ENCODE measurements around the gene OTOA. TPM values are rescaled to one million over a fixed set of nuclear protein-coding genes. Genes with fewer than 3 reads are reported as not detected.
"Not testable (repeated sequence)": the region's sequence is repeated elsewhere in the genome, so short reads cannot be mapped to it uniquely, and the experiment has no call there.

The OTOA gene
- total and polyA plus RNA-seq, 12 donors = 0.16 to 15.7 (median 0.90) TPM; not detected in 2

DNA sequence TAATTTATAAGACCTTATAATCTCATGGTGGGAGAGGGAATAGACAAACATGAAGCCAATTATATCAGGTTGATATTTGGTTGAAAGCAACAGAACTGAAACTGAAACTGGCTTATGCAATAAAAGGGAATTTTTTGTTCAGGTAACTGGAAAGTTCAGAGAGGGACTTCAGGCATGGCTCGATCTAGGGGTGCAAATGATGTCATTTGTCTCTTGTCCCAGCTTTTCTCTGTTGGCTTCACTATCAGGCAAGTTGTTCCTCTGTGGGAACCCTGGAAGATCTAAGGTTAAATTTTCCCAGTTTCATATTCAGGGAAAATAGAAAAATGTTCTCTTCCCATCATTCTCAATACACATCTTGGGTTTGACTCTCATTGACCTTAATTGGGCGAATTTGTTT lies 59.8 kb downstream of the OTOA start:
- H3K9me3 ChIP-seq (replicated peaks in 1 of 3) = no peaks in the 10 kb centered on the region
- TF ChIP-seq, protein P1, sequence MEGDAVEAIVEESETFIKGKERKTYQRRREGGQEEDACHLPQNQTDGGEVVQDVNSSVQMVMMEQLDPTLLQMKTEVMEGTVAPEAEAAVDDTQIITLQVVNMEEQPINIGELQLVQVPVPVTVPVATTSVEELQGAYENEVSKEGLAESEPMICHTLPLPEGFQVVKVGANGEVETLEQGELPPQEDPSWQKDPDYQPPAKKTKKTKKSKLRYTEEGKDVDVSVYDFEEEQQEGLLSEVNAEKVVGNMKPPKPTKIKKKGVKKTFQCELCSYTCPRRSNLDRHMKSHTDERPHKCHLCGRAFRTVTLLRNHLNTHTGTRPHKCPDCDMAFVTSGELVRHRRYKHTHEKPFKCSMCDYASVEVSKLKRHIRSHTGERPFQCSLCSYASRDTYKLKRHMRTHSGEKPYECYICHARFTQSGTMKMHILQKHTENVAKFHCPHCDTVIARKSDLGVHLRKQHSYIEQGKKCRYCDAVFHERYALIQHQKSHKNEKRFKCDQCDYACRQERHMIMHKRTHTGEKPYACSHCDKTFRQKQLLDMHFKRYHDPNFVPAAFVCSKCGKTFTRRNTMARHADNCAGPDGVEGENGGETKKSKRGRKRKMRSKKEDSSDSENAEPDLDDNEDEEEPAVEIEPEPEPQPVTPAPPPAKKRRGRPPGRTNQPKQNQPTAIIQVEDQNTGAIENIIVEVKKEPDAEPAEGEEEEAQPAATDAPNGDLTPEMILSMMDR (IDR thresholded peaks at IDR 0.05) = no peak
- TF ChIP-seq POLR2A (IDR thresholded peaks at IDR 0.05) = no peak
- H3K27ac ChIP-seq = no peak overlapping the region
- no peaks in the 10 kb centered on the region for H3K27me3 ChIP-seq
- intact Hi-C loops (cut with DNase I) = no loop called here
- H3K36me3 ChIP-seq (replicated peaks in 1 of 2) = no peaks in the 10 kb centered on the region
- H3K4me1 ChIP-seq (replicated peaks in 1 of 2) = no peaks in the 10 kb centered on the region
- 85 to 89% (median 87%) methylated on average over 2 of the region's 2 CpGs for WGBS, 4 donors
- no peak overlapping the region for H3K4me3 ChIP-seq
- no peak for DNase-seq

GRCh38 chr16:21727344-21727743 lies 63.6 kb downstream of the OTOA start:
- intact Hi-C loops (cut with DNase I) = no loop called here
- 79 to 91% (median 90%) methylated on average over 3 of the region's 3 CpGs for WGBS, 4 donors

GRCh38 chr16:21731233-21731632 lies 67.5 kb downstream of the OTOA start:
- H3K4me1 ChIP-seq (replicated peaks in 1 of 2); DNase-seq; H3K27ac ChIP-seq; H3K36me3 ChIP-seq (replicated peaks in 1 of 2); H3K27me3 ChIP-seq; H3K4me3 ChIP-seq; H3K9me3 ChIP-seq (replicated peaks in 1 of 3); intact Hi-C loops (cut with DNase I): not testable (repeated sequence)
- 78 to 91% (median 82%) methylated on average over 4 of the region's 4 CpGs for WGBS, 4 donors

More at GRCh38 chr16:21727344-21727743, 63.6 kb downstream of the OTOA start:
- Histone ChIP-seq H3K9me3 (replicated peaks in 1 of 3) (no peaks in the 10 kb centered on the region), H3K27ac (no peak overlapping the region), H3K36me3 (replicated peaks in 1 of 2) (no peaks in the 10 kb centered on the region), H3K4me1 (replicated peaks in 1 of 2) (no peaks in the 10 kb centered on the region), H3K4me3 (no peak overlapping the region), H3K27me3 (no peaks in the 10 kb centered on the region)
- TF ChIP-seq POLR2A (IDR thresholded peaks at IDR 0.05) = no peak
- TF ChIP-seq, protein P1 (IDR thresholded peaks at IDR 0.05) = no peak
- no peak for DNase-seq

- H3K9me3 ChIP-seq (replicated peaks in 1 of 3); H3K4me1 ChIP-seq (replicated peaks in 1 of 2); H3K27ac ChIP-seq; H3K4me3 ChIP-seq; DNase-seq; H3K36me3 ChIP-seq (replicated peaks in 1 of 2); intact Hi-C loops (cut with DNase I); H3K27me3 ChIP-seq: not testable (repeated sequence)
- no CpG with 5 or more reads among the region's 7 CpGs for WGBS, 4 donors
Observed at GRCh38 chr16:21740637-21741036, 76.9 kb downstream of the OTOA start.

- WGBS, 4 donors = 42 to 49% (median 47%) methylated on average over 4 to 6 of the region's 12 CpGs
- DNase-seq = peak in 1 of 7 donors; percentile 2
- H3K36me3 ChIP-seq (replicated peaks in 1 of 2); H3K27me3 ChIP-seq; H3K9me3 ChIP-seq (replicated peaks in 1 of 3); H3K4me3 ChIP-seq; H3K4me1 ChIP-seq (replicated peaks in 1 of 2); H3K27ac ChIP-seq; intact Hi-C loops (cut with DNase I): not testable (repeated sequence)
Observed at GRCh38 chr16:21756192-21757079, 92.7 kb downstream of the OTOA start.

DNA sequence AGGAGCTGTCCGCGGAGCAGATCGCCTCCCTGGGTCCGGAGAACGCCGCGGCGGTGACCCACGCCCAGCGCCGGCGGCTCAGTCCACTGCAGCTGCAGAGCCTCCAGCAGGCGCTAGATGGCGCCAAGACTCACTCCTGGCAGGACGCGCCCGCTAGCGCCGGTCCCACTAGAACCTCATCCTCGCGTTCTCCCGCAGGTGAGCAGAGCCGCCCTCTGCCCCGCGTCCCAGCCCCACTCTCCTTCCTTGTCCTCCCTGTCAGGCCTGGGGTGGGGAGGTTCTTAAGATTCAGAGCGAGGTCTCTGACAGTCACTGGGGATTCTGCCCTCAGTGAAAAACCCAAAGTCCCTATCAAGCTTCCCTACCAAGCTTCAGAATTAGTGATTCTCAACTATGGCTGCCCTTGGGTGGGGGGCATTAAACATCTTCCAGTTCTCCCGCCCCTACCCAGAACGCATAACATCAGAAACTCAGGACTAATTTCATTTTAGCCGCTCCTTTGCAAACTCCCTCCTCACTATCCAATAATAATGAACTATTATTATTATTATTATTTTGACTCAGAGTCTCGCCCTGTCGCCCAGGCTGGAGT lies 93.4 kb downstream of the OTOA start:
- H3K27ac ChIP-seq; DNase-seq; intact Hi-C loops (cut with DNase I); H3K36me3 ChIP-seq (replicated peaks in 1 of 2); H3K9me3 ChIP-seq (replicated peaks in 1 of 3); H3K4me3 ChIP-seq; H3K27me3 ChIP-seq; H3K4me1 ChIP-seq (replicated peaks in 1 of 2): not testable (repeated sequence)
- WGBS, 4 donors = 39 to 45% methylated on average over 3 of the region's 31 CpGs; no CpG with 5 or more reads in 2 of the 4 donors

DNA sequence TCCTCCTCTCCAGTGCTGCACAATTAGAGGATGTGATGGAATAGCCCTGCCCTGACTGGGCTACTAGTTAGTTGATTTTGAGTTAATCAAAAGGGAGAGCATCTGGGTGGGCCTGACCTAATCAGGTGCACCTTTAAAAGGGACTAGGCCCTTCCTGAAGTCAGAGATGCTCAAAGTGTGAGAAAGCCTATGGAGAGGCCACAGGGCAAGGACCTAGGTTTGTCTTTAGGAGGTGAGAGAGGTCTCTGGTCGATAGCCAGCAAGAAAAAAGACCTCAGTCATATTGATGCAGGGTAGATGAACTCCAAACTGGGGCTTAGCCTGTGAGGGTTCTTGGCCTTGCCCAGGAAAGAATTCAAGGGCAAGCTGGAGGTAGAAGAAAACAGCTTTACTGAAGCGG lies 104.5 kb downstream of the OTOA start:
- H3K4me3 ChIP-seq; intact Hi-C loops (cut with DNase I); H3K36me3 ChIP-seq (replicated peaks in 1 of 2): not testable (repeated sequence)

GRCh38 chr16:21768810-21769209 lies 105.0 kb downstream of the OTOA start:
- H3K4me3 ChIP-seq; DNase-seq; H3K4me1 ChIP-seq (replicated peaks in 1 of 2); H3K36me3 ChIP-seq (replicated peaks in 1 of 2); intact Hi-C loops (cut with DNase I); H3K27ac ChIP-seq; H3K9me3 ChIP-seq (replicated peaks in 1 of 3); H3K27me3 ChIP-seq: not testable (repeated sequence)
- no CpG with 5 or more reads among the region's 5 CpGs for WGBS, 4 donors

More for the DNA sequence above, 104.5 kb downstream of the OTOA start:
- not testable (repeated sequence) for H3K9me3 ChIP-seq (replicated peaks in 1 of 3); DNase-seq; H3K4me1 ChIP-seq (replicated peaks in 1 of 2); H3K27me3 ChIP-seq; H3K27ac ChIP-seq
- WGBS, 4 donors = 85 to 93% (median 87%) methylated on average over 1 of the region's 2 CpGs

GRCh38 chr16:21769284-21769683 lies 105.5 kb downstream of the OTOA start:
- H3K27ac ChIP-seq; DNase-seq; H3K36me3 ChIP-seq (replicated peaks in 1 of 2); H3K4me1 ChIP-seq (replicated peaks in 1 of 2); intact Hi-C loops (cut with DNase I); H3K9me3 ChIP-seq (replicated peaks in 1 of 3); H3K4me3 ChIP-seq; H3K27me3 ChIP-seq: not testable (repeated sequence)
- WGBS, 4 donors = 67 to 97% (median 94%) methylated on average over 2 of the region's 2 CpGs
